IgD-negative memory B cell (primary cell): Measurements from ENCODE around the gene FGF14. TPM values are rescaled to one million over a fixed set of nuclear protein-coding genes. Genes with fewer than 3 reads are reported as not detected.
"Not testable (repeated sequence)": the region's sequence is repeated elsewhere in the genome, so short reads cannot be mapped to it uniquely, and the experiment has no call there.

Experiments
- H3K27ac Mint-ChIP-seq, 3 donors: one replicate each; pipeline ENCODE4 v1.8.0; 2020 to 2022; ENCODE audit warnings: mild to moderate bottlenecking in 3 of 3, mixed read lengths in 3 of 3, moderate library complexity in 1 of 3
- H3K27me3 Mint-ChIP-seq: one replicate; pipeline ENCODE4 v1.8.0; 2021; ENCODE audit warnings: mixed read lengths
- H3K36me3 Mint-ChIP-seq: one replicate; pipeline ENCODE4 v1.8.0; 2020; ENCODE audit warnings: mild to moderate bottlenecking, mixed read lengths
- H3K4me1 Mint-ChIP-seq, 3 donors: one replicate each; pipeline ENCODE4 v1.8.0; 2020 to 2022; ENCODE audit warnings: mixed read lengths in 3 of 3, mild to moderate bottlenecking in 1 of 3
- H3K4me3 Mint-ChIP-seq, 4 donors: one replicate each; pipeline ENCODE4 v1.8.0; 2020 to 2022; ENCODE audit warnings: mild to moderate bottlenecking in 4 of 4, mixed read lengths in 4 of 4, moderate library complexity in 3 of 4
- H3K9me3 Mint-ChIP-seq, 3 donors: one replicate each; pipeline ENCODE4 v1.8.0; 2020 to 2021; ENCODE audit warnings: mixed read lengths in 3 of 3, mild to moderate bottlenecking in 1 of 3
- polyA plus RNA-seq: library from polyadenylated mRNA; unstranded; fragments of 300-500 nt; fragmentation: Illumina TruSeq; gene quantifications from one replicate; pipeline ENCODE4 v1.2.3, GENCODE V29; 2021

The FGF14 gene
- polyA plus RNA-seq, 1 donor from 2014 or later, result not detected

DNA sequence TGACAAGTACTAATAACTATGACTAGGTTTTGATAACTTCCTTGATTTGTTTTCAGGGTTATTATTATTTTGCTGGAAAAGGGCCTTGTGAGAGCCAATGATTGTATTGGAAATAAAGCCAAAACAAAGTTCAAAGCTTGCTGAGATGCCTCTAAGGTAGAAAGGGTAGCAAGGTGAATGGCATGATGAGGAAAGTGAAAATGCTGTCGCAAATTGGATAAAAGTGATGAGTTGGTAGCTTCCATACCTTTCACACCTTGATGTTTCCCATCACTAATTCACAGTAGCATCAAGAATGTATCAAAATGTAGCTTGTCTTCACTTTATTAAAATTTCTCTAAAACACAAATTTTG lies 259.4 kb downstream of the FGF14 start:
- Mint-ChIP-seq H3K27me3 (no peaks in the 10 kb centered on the region), H3K9me3 (no peaks in the 10 kb centered on the region), H3K36me3 (no peaks in the 10 kb centered on the region), H3K4me3 (no peak overlapping the region), H3K27ac (no peak overlapping the region), H3K4me1 (no peaks in the 10 kb centered on the region)

DNA sequence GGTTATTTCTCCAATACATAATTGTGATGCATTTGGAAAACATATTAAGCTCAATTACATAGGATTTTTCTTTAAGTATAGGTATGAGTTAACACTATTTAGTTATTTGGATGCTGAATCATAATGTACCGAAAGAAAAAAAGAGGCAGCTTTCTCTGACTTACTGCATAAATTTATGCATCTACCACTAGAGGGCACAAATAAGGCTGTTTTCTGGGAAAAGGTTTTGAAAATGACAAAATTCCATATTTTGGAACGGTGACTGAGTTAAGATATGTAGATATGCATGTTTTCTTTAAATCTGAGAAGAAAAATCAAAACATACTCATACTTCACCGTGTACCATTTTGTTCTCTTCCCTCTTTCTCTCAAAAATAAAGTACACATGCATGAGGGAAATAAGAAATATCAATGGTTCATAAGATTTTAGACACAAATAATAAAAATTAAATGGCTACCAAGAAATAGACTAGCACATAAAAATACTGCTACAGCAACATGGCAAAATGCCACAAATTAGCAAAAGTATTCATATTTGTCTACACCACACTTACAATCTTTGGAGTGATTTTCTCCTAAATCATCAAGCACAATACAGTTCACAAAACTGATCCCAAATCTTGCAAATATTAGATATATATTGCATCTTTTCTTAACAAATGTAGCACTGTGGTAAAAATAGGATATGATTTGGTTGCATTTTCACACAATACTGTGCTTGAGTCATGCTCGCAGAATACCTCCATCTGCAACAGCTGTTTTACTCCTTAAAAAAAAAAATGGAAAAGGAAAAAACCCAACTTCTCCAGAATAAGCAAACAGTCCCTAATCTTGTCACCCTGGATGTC lies 260.0 kb downstream of the FGF14 start:
- H3K9me3 Mint-ChIP-seq, result no peaks in the 10 kb centered on the region
- no peak overlapping the region for H3K4me3 Mint-ChIP-seq
- no peaks in the 10 kb centered on the region for H3K36me3 Mint-ChIP-seq
- no peak overlapping the region for H3K27ac Mint-ChIP-seq
- H3K4me1 Mint-ChIP-seq, result no peaks in the 10 kb centered on the region
- no peaks in the 10 kb centered on the region for H3K27me3 Mint-ChIP-seq

DNA sequence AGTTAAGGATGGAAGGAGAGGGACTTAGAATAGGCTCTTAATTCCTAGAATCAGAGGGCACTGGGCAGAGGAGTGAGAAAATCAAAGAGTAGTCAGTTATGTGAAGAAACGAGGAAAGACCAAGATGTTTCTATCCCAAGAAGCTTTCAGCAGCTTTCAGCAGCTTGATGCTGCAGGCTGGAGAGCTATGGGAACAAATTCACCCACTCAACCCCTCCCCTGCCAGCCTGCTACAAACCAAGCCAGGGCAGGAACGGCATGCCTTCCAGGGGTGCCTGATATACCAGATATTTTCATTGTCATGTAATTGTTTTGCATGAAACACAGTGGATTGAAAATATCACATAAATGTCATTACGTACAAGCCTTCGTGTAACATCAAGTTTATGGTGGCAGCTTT lies 262.2 kb downstream of the FGF14 start:
- H3K9me3 Mint-ChIP-seq, result peaks cover 0 to 2% (median 0%) of the 10 kb centered on the region in 3 donors

DNA sequence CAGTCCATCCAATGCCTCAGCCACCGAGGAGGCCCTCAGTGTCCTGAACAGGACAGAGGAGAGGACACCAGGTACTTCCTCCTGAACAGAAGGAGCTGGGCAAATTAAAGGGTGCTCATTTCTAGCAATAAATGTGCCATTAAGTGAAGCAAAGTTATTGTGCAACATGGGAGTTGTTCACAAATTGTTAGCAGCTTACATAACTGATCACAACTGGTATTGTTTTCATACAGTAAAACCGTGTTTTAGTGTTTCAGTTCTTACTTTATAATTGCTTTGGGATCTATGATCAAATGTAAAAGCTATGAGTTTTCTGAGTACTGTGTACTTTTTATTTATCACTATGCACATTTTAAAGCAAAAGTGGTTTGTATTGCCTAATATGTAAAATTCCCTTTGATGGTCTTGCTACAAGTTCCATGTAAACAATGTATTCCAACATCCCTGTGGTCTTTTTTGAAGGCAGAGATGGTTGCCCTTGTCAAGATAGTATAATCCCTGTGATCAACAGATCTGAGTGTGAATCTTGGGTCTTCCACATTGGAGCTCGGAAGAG lies 263.1 kb downstream of the FGF14 start:
- Mint-ChIP-seq H3K9me3 (peaks cover 0 to 2% (median 0%) of the 10 kb centered on the region in 3 donors), H3K4me1 (no peaks in the 10 kb centered on the region), H3K4me3 (no peak overlapping the region), H3K27ac (no peak overlapping the region), H3K36me3 (no peaks in the 10 kb centered on the region), H3K27me3 (no peaks in the 10 kb centered on the region)

More for the DNA sequence above, 262.2 kb downstream of the FGF14 start:
- no peaks in the 10 kb centered on the region for H3K27me3 Mint-ChIP-seq
- no peaks in the 10 kb centered on the region for H3K4me1 Mint-ChIP-seq
- H3K27ac Mint-ChIP-seq, result no peak overlapping the region
- no peak overlapping the region for H3K4me3 Mint-ChIP-seq
- no peaks in the 10 kb centered on the region for H3K36me3 Mint-ChIP-seq

DNA sequence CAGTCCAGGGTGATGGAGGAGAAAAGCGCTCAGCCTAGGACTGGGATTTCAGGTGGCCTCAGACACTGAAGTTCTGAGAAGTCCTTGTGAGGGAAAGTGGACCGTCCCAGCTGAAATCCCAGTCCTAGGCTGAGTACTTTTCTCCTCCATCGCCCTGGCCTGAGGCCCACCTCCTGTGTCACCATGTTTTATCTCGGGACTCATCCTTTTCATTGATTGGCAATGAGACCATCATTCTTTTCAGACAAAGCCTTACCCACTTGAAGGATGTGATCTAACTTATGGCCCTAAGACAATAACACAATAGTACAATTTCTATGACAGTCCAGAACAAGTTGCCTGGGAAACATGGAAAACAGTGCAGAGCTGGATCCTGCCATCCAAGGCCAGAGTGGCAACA lies 263.9 kb downstream of the FGF14 start:
- H3K27ac Mint-ChIP-seq, H3K27me3 Mint-ChIP-seq, H3K4me3 Mint-ChIP-seq, H3K4me1 Mint-ChIP-seq, H3K9me3 Mint-ChIP-seq, H3K36me3 Mint-ChIP-seq: not testable (repeated sequence)

DNA sequence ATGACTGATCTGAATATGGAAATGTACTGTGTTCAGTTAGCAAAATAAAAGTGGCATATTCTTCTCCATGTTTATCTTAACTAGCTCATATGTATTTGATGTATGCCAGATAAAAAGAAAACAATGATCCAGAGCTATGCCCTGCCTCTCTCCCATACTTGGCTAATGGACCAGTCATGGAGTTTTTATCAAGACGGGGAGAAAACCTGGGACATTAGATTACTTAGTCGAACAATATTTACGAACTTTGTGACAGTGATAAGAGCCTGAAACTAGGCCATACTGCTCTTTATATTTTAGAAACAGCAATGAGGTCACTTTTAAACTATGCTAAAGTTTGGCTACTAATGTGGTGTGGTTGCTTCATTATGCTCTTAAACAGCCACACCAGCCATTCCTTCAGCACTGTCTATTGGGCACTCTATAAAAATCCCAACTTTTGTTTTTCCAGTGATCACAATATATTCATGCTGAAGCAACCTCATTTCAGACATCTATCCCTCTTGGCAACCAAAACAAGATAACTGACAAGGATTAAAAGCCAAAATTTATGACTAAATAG lies 265.0 kb downstream of the FGF14 start:
- Mint-ChIP-seq H3K27me3 (no peaks in the 10 kb centered on the region), H3K4me3 (no peak overlapping the region), H3K9me3 (peaks cover 0 to 2% (median 0%) of the 10 kb centered on the region in 3 donors), H3K27ac (no peak overlapping the region), H3K36me3 (no peaks in the 10 kb centered on the region), H3K4me1 (no peaks in the 10 kb centered on the region)

DNA sequence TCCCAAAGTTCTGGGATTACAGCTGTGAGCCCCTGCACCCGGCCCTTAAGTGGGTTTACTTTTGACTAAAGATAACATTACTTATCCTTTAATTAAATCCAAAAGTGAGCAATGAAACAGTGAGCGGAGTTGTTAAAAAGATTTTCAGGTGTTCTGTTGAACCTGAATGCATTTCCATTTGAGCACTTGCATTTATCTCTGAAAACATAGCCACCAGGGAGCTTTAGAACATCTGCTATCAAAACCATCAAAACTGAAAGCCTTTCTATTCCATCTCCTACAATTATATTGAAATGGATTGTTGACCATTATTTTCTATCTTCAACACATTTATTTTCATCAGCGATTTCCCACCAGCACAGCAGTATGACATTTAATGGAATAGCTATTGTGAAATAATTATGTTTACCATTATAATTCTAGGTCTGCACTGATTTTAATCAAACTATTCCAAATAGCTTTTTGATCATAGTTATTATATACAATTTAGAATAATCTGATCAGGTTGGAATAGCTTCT lies 269.0 kb downstream of the FGF14 start:
- H3K4me3 Mint-ChIP-seq, result no peak overlapping the region
- no peaks in the 10 kb centered on the region for H3K4me1 Mint-ChIP-seq
- no peaks in the 10 kb centered on the region for H3K27me3 Mint-ChIP-seq
- peaks cover 0 to 2% (median 0%) of the 10 kb centered on the region in 3 donors for H3K9me3 Mint-ChIP-seq
- H3K27ac Mint-ChIP-seq, result no peak overlapping the region
- H3K36me3 Mint-ChIP-seq, result no peaks in the 10 kb centered on the region

DNA sequence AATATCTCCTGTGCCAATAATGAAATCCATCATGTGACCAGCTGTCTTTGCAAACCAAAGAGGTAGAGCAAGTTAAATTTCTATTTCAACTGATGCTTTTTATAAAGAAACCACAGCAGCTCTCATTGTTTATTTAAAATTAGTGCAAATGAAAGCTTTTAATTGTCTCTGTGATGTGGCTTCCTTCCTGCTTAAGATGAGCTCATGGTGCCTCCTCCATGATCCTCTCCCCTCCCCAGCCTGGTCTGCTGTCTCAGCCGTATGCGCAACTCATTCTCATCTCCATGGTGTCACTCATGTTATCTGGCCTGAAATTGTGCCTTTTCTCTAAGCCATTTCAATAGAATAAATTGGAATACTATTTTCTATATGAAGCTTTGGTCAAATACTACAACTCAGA lies 270.6 kb downstream of the FGF14 start:
- H3K4me3 Mint-ChIP-seq, result no peak overlapping the region

DNA sequence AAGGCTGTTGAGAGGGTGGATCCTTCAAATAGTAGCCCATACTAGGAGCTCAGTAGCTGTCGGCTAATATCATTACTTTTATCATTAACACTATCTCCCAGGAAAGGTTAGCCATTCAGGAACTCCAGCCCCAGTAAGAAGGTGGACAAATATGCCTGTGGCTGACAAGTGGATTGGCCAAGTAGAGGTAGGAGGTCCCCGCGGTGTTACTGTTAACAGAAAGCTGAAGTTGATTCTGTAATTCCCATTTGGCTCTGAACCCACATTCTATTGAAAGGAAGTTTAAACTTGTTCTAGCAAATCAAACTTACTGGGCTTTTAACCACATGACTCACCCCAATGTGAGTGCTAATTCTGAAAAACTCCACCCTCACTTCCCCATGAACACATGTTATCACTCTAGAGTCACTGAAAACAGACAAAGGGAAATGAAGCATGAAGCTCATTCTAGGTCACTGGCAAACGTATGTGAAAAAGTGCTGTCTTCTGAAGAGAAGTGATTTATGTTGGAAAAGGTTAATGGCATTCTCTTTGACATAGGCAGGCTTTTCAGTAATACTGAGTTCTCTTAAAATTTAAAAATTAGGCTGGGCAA lies 273.5 kb downstream of the FGF14 start:
- Mint-ChIP-seq H3K27me3 (no peaks in the 10 kb centered on the region), H3K4me1 (no peaks in the 10 kb centered on the region), H3K9me3 (no peaks in the 10 kb centered on the region), H3K4me3 (no peak overlapping the region), H3K27ac (no peak overlapping the region), H3K36me3 (no peaks in the 10 kb centered on the region)

More for the DNA sequence above, 270.6 kb downstream of the FGF14 start:
- H3K27ac Mint-ChIP-seq, result peak overlapping the region in 1 of 3 donors; percentile 2
- H3K27me3 Mint-ChIP-seq, result no peaks in the 10 kb centered on the region
- H3K4me1 Mint-ChIP-seq, result no peaks in the 10 kb centered on the region
- peaks cover 0 to 1% (median 0%) of the 10 kb centered on the region in 3 donors for H3K9me3 Mint-ChIP-seq
- H3K36me3 Mint-ChIP-seq, result no peaks in the 10 kb centered on the region

DNA sequence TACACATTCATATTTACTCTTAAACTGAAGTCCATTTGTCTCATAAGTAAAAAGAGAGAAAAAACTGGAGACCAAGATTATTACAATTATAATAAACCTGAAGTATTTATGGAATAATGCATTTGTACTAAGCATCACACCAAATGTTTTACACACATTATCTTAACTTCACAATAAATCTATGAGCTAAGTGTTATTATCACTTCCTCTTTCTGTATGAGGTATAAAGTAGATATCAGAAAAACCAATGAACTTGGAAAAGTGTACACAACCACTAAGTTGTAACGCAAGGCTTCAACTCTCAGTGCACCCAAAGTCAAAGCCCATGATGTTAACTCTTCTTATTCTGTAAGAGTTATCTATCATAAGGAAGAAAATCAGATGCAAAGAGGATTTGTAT lies 274.7 kb downstream of the FGF14 start:
- Mint-ChIP-seq H3K36me3 (no peaks in the 10 kb centered on the region), H3K27me3 (no peaks in the 10 kb centered on the region), H3K4me1 (no peaks in the 10 kb centered on the region), H3K4me3 (no peak overlapping the region), H3K27ac (no peak overlapping the region), H3K9me3 (peaks cover 0 to 2% (median 0%) of the 10 kb centered on the region in 3 donors)

DNA sequence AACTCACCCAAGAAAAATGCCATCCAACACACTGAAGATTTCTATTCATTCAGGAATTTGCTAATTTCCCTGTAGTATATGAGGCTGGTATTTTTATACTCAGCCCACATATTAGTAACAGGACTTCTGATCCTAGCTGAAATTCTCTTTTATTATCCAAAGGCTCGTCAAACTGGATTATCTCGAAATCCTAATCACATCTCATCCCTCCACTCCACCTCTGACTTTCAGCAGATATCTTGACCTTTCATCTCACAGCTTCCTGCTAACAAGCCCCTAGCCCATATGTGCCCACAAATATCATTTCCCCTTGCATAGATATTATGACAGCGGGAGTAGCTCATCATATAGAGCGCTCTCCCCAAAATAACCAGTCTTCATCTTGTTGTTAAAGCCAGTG lies 279.7 kb downstream of the FGF14 start:
- H3K4me1 Mint-ChIP-seq, result no peaks in the 10 kb centered on the region
- H3K4me3 Mint-ChIP-seq, result no peak overlapping the region
- H3K27ac Mint-ChIP-seq, result no peak overlapping the region
- no peaks in the 10 kb centered on the region for H3K36me3 Mint-ChIP-seq
- H3K9me3 Mint-ChIP-seq, result peaks cover 0 to 2% (median 0%) of the 10 kb centered on the region in 3 donors
- H3K27me3 Mint-ChIP-seq, result no peaks in the 10 kb centered on the region

DNA sequence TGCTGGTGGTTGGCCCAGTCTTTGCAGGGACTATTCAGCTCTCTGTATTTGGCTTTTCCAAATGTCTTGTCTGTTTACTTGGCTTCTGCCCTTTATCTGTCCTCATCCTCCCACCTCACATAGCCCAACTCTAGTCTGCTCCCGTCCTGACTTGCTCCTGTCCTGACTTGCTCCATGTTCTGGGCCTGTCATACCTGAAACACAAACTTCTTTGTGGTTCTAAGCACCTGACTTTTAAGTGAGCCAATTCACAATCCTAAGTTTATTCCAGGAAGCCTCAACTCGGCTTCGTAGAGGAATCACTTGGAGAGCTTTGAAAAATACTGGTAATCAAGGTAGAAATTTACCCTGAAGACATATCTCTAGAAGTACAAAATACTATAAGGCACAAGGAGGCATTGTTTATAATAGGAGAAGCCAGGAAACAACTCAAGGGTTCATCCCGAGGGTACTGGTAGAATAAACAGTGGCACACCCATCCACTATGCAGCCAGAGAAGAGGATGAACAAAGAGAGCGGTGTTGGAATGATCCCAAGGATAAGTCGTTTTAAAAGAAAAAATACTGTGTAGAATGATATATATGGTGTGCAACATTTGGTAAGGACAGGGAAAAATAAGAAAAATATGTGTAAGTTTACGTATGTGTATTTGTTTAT lies 284.5 kb downstream of the FGF14 start:
- Mint-ChIP-seq H3K4me3 (no peak overlapping the region), H3K27me3 (peaks cover 2% of the 10 kb centered on the region), H3K9me3 (peaks cover 0 to 4% (median 2%) of the 10 kb centered on the region in 3 donors), H3K36me3 (no peaks in the 10 kb centered on the region), H3K27ac (no peak overlapping the region), H3K4me1 (no peaks in the 10 kb centered on the region)

DNA sequence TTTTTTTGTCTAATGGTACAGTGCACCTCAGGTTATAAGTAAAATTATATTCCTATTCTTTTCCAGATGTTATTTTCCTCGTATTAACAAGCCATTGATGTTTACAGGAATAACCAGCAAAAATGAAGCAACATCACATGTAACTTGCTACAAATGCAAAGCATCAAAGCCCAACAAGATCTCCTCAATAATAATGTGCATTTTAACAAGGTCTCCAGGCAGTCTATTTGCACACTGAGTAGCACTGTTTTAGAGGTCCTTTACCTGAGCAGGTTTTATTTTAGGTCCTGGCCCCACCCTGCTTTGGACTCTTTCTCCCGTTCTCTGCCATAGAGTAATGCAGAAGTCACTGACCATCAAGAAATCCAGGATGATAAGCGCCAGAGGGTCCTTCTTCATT lies 298.4 kb downstream of the FGF14 start:
- Mint-ChIP-seq H3K4me1 (no peaks in the 10 kb centered on the region), H3K9me3 (peaks cover 0 to 2% (median 0%) of the 10 kb centered on the region in 3 donors), H3K4me3 (no peak overlapping the region), H3K27ac (no peak overlapping the region), H3K36me3 (no peaks in the 10 kb centered on the region), H3K27me3 (no peaks in the 10 kb centered on the region)

DNA sequence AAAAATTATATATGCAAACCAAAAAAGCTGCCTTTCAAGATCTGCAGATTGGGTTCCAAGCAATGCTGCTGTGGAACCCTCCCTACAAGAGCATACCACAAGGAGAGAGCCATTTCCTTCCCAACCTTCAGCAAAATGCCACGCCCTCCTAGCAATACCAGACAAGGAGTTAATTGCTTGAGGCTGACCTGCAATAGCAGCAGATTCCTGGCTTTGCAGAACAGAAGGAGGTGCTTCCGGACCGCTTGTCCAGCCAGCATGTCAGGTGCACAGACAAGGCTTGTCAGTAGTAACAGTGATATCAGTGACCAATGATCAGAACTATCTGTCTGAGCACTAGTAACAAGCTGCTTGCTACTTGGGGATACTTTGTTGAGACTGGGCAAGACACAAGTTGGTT lies 301.6 kb downstream of the FGF14 start:
- no peaks in the 10 kb centered on the region for H3K36me3 Mint-ChIP-seq
- no peak overlapping the region for H3K27ac Mint-ChIP-seq

DNA sequence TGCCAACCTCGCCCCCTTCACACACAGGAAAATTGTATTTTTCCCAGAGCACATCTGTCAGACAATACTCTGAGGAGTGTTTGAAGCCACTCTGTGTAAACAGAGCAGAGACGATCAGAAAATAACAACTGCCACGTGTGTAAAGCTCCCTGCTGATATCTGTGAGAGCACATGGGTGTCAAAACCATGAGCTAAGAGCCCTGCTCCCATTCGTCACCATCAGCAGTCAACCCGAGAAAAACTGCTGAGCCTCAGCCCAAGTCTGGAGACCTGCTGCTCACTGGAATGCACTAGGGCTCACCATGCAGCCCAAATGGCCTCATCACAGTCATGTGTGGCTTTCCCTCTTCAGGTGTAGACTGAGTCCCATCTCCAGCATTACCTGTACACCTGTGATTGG lies 304.1 kb downstream of the FGF14 start:
- no peaks in the 10 kb centered on the region for H3K9me3 Mint-ChIP-seq
- no peaks in the 10 kb centered on the region for H3K4me1 Mint-ChIP-seq
- peaks cover 2% of the 10 kb centered on the region for H3K27me3 Mint-ChIP-seq
- no peaks in the 10 kb centered on the region for H3K36me3 Mint-ChIP-seq
- no peak overlapping the region for H3K4me3 Mint-ChIP-seq
- H3K27ac Mint-ChIP-seq, result no peak overlapping the region

More for the DNA sequence above, 301.6 kb downstream of the FGF14 start:
- peaks cover 2% of the 10 kb centered on the region for H3K27me3 Mint-ChIP-seq
- no peak overlapping the region for H3K4me3 Mint-ChIP-seq
- peaks cover 0 to 2% (median 0%) of the 10 kb centered on the region in 3 donors for H3K9me3 Mint-ChIP-seq
- no peaks in the 10 kb centered on the region for H3K4me1 Mint-ChIP-seq
